Panc1 (cell line): ENCODE results near the gene HCN4.

Experiments used
- CTCF ChIP-seq: fragments of 450-650 bp; IDR thresholded peaks from 2 replicates; pipeline ENCODE4 v1.5.1; 2017; ENCODE audit warnings: mild to moderate bottlenecking
- POLR2AphosphoS5 ChIP-seq: IDR thresholded peaks from 2 replicates; pipeline ENCODE4 v1.6.1; 2012; ENCODE audit warnings: mild to moderate bottlenecking, low read depth, low read length, moderate library complexity
- SIN3A ChIP-seq: IDR thresholded peaks from 2 replicates; pipeline ENCODE4 v1.6.1; 2012; ENCODE audit warnings: low read depth, mild to moderate bottlenecking, low read length, moderate library complexity, borderline replicate concordance; ENCODE audit not compliant: insufficient read depth

- TF ChIP-seq CTCF (no peak), POLR2AphosphoS5 (no peak), SIN3A (no peak)
Measured at GRCh38 chr15:73308305-73308704, 60.5 kb downstream of the HCN4 start.
